NCI-H345 (cell line): ENCODE data around the gene ATP6V0A1.
"Not testable (repeated sequence)": the region's sequence is repeated elsewhere in the genome, so short reads cannot be mapped to it uniquely, and the experiment has no call there.

Experiments used
- DNase-seq: peaks from one replicate; lab custom pipeline; 2025; lab: John Stamatoyannopoulos, UW

Gene ATP6V0A1

GRCh38 chr17:42438600-42439567, 19.8 kb upstream of the ATP6V0A1 start:
- DNase-seq = peak; percentile 12

GRCh38 chr17:42441371-42442195, 17.1 kb upstream of the ATP6V0A1 start:
- no peak for DNase-seq

GRCh38 chr17:42442196-42442565, 16.5 kb upstream of the ATP6V0A1 start:
- DNase-seq = no peak

- DNase-seq = not testable (repeated sequence)
Observed at GRCh38 chr17:42449176-42449575, 9.5 kb upstream of the ATP6V0A1 start.

- not testable (repeated sequence) for DNase-seq
Observed at GRCh38 chr17:42449838-42450237, 8.8 kb upstream of the ATP6V0A1 start.

- not testable (repeated sequence) for DNase-seq
Observed at GRCh38 chr17:42451270-42451669, 7.4 kb upstream of the ATP6V0A1 start.

GRCh38 chr17:42453439-42453838, 5.2 kb upstream of the ATP6V0A1 start:
- DNase-seq = no peak

GRCh38 chr17:42454987-42455386, 3.7 kb upstream of the ATP6V0A1 start:
- not testable (repeated sequence) for DNase-seq

GRCh38 chr17:42456223-42457106, 2.2 kb upstream of the ATP6V0A1 start:
- no peak for DNase-seq

- DNase-seq = no peak
Observed at GRCh38 chr17:42457107-42457792, 1.4 kb upstream of the ATP6V0A1 start.

- DNase-seq = peak; percentile 35
Observed at GRCh38 chr17:42459256-42459800, 650 bp downstream of the ATP6V0A1 start.

GRCh38 chr17:42459801-42460281, 1.2 kb downstream of the ATP6V0A1 start:
- no peak for DNase-seq

- DNase-seq = no peak
Observed at GRCh38 chr17:42460371-42460770, 1.7 kb downstream of the ATP6V0A1 start.

GRCh38 chr17:42463976-42464400, 5.3 kb downstream of the ATP6V0A1 start:
- no peak for DNase-seq

- DNase-seq = no peak
Observed at GRCh38 chr17:42467889-42468288, 9.2 kb downstream of the ATP6V0A1 start.

GRCh38 chr17:42472709-42473521, 14.2 kb downstream of the ATP6V0A1 start:
- no peak for DNase-seq

- DNase-seq = no peak
Observed at GRCh38 chr17:42474276-42474675, 15.6 kb downstream of the ATP6V0A1 start.

- no peak for DNase-seq
Observed at GRCh38 chr17:42475121-42475520, 16.4 kb downstream of the ATP6V0A1 start.

GRCh38 chr17:42475835-42476234, 17.2 kb downstream of the ATP6V0A1 start:
- DNase-seq = no peak

GRCh38 chr17:42476411-42476810, 17.7 kb downstream of the ATP6V0A1 start:
- no peak for DNase-seq
